Measurements from ENCODE around the gene MB. TPM values are rescaled to one million over a fixed set of nuclear protein-coding genes. Genes with fewer than 3 reads are reported as not detected.

The MB gene
- total and polyA plus RNA-seq, 2 experiments from 2014 or later: not detected

- Histone ChIP-seq H3K4me3 (no peak overlapping the region), H2AFZ (no peak overlapping the region), H3K9me2 (ENCODE audit: insufficient read depth) (no peaks in the 10 kb centered on the region), H3K36me3 (ENCODE audit: insufficient read depth) (no peaks in the 10 kb centered on the region), H3F3A (replicated peaks; ENCODE audit: low read depth) (no peaks in the 10 kb centered on the region), H3K27me3 (ENCODE audit: insufficient read depth) (no peaks in the 10 kb centered on the region), H3K4me1 (ENCODE audit: insufficient read depth) (peaks cover 10% of the 10 kb centered on the region), H4K20me1 (replicated peaks; ENCODE audit: insufficient read depth) (no peaks in the 10 kb centered on the region), H3K4me2 (no peak overlapping the region), H3K79me2 (replicated peaks; ENCODE audit: insufficient read depth) (no peaks in the 10 kb centered on the region), H3K27ac (ENCODE audit: low read depth) (no peak overlapping the region)
- Mint-ChIP-seq H3K9me3 (peaks cover 12% of the 10 kb centered on the region), H3K36me3 (ENCODE audit: low read depth) (peaks cover 6% of the 10 kb centered on the region), H3K4me1 (peaks cover 13% of the 10 kb centered on the region), H3K27ac (no peak overlapping the region), H3K4me3 (no peak overlapping the region), H3K27me3 (ENCODE audit: insufficient read depth, low read depth, poor library complexity) (peaks cover 2% of the 10 kb centered on the region)
- DNase-seq (ENCODE audit: low spot score) (no peak), ATAC-seq (no peak)
- TF ChIP-seq CREB1 (CRISPR knock-in tag; IDR thresholded peaks at IDR 0.05; ENCODE audit: low read depth): no peak
- TF ChIP-seq ZNF462 (CRISPR knock-in tag; IDR thresholded peaks at IDR 0.05): no peak
- no peak for TF ChIP-seq ZNF114 (CRISPR knock-in tag; IDR thresholded peaks at IDR 0.05)
- TF ChIP-seq ETS1 (IDR thresholded peaks at IDR 0.05): no peak
- TF ChIP-seq, protein P1, sequence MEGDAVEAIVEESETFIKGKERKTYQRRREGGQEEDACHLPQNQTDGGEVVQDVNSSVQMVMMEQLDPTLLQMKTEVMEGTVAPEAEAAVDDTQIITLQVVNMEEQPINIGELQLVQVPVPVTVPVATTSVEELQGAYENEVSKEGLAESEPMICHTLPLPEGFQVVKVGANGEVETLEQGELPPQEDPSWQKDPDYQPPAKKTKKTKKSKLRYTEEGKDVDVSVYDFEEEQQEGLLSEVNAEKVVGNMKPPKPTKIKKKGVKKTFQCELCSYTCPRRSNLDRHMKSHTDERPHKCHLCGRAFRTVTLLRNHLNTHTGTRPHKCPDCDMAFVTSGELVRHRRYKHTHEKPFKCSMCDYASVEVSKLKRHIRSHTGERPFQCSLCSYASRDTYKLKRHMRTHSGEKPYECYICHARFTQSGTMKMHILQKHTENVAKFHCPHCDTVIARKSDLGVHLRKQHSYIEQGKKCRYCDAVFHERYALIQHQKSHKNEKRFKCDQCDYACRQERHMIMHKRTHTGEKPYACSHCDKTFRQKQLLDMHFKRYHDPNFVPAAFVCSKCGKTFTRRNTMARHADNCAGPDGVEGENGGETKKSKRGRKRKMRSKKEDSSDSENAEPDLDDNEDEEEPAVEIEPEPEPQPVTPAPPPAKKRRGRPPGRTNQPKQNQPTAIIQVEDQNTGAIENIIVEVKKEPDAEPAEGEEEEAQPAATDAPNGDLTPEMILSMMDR (conservative IDR thresholded peaks at IDR 0.05; ENCODE audit: low read depth in 2 of 2): no peak
- no peak for TF ChIP-seq STAT1 (IDR thresholded peaks at IDR 0.05; ENCODE audit: unreplicated experiment)
Measured at GRCh38 chr22:35649636-35650250, 32.6 kb upstream of the MB start.
